Panc1 (cell line): Measurements from ENCODE around the gene NT5M. TPM values are rescaled to one million over a fixed set of nuclear protein-coding genes. Genes with fewer than 3 reads are reported as not detected.

Source experiments
- ATAC-seq: fragments of 200-7000 bp; cut with Tn5 transposase; 2 replicates; pipeline ENCODE4 v1.9.1; 2020; ENCODE audit warnings: mild to moderate bottlenecking, moderate library complexity
- BruUV-seq: library from RNA; stranded (reverse); fragments of 400-500 nt; replicated peaks from 2 replicates; lab custom pipeline; 2021; lab: Mats Ljungman, UMichigan
- CTCF ChIA-PET: fragments of 300-600 bp; sonication (Branson Sonifier 250); formaldehyde crosslinking; loops from one replicate; lab custom pipeline; 2022; ENCODE audit warnings: antibody characterized with exemption; lab: Charles Lee
- POLR2A ChIA-PET: fragments of 300-600 bp; sonication (Branson Sonifier 250); formaldehyde crosslinking; loops from one replicate; lab custom pipeline; 2022; ENCODE audit warnings: antibody characterized with exemption; lab: Charles Lee
- DNase-seq: peaks from one replicate; pipeline ENCODE4 v3.0.0-alpha.2; 2010; ENCODE audit warnings: low read depth, low spot score
- H3K27ac ChIP-seq: 2 replicates; pipeline ENCODE4 v1.5.1; 2011; ENCODE audit warnings: mild to moderate bottlenecking, low read length, inconsistent platforms
- H3K27me3 ChIP-seq: fragments of 200-500 bp; sonication (Bioruptor generic); 2 replicates; pipeline ENCODE4 v1.6.0; 2014; ENCODE audit warnings: low read length, inconsistent platforms; ENCODE audit not compliant: control insufficient read depth, insufficient read depth
- H3K36me3 ChIP-seq: fragments of 200-500 bp; sonication (Bioruptor generic); 2 replicates; pipeline ENCODE4 v1.5.1; 2014; ENCODE audit warnings: inconsistent platforms, mild to moderate bottlenecking, low read length, moderate library complexity; ENCODE audit not compliant: control insufficient read depth, insufficient read depth
- H3K4me1 ChIP-seq: 2 replicates; pipeline ENCODE4 v1.5.1; 2011; ENCODE audit warnings: inconsistent platforms, mild to moderate bottlenecking, low read length, moderate library complexity; ENCODE audit not compliant: control insufficient read depth, insufficient read depth
- H3K4me3 ChIP-seq, 2 experiments: 2 replicates each; pipeline ENCODE4 v1.5.1; 2011 to 2012; ENCODE audit warnings: low read depth in 2 of 2, low read length in 2 of 2, mild to moderate bottlenecking in 2 of 2, inconsistent platforms in 1 of 2, moderate library complexity in 1 of 2
- H3K9me3 ChIP-seq: fragments of 200-500 bp; sonication (Bioruptor generic); 2 replicates; pipeline ENCODE4 v1.5.1; 2014; ENCODE audit warnings: low read depth, mild to moderate bottlenecking, inconsistent platforms, low read length, moderate library complexity; ENCODE audit not compliant: control insufficient read depth, insufficient read depth
- POLR2AphosphoS5 ChIP-seq: IDR thresholded peaks from 2 replicates; pipeline ENCODE4 v1.6.1; 2012; ENCODE audit warnings: mild to moderate bottlenecking, low read depth, low read length, moderate library complexity
- SIN3A ChIP-seq: IDR thresholded peaks from 2 replicates; pipeline ENCODE4 v1.6.1; 2012; ENCODE audit warnings: low read depth, mild to moderate bottlenecking, low read length, moderate library complexity, borderline replicate concordance; ENCODE audit not compliant: insufficient read depth
- TCF7L2 ChIP-seq: IDR thresholded peaks from 2 replicates; pipeline ENCODE4 v1.6.1; 2011; ENCODE audit warnings: mild to moderate bottlenecking, low read depth, low read length, inconsistent platforms
- in situ Hi-C: cut with HindIII; loops from 2 replicates; pipeline ENCODE4 v1.10.0; 2016; ENCODE audit warnings: low sequenced_read_pairs, low pct_unique_long_range_greater_than_20kb
- intact Hi-C: fragments of 100-400 bp; cut with micrococcal nuclease; formaldehyde crosslinking; loops from one replicate; pipeline ENCODE4 v1.10.0; 2022; ENCODE audit not compliant: unreplicated experiment
- total RNA-seq: library from RNA; stranded (reverse); gene quantifications from one replicate; pipeline ENCODE4 v1.2.1, GENCODE V29; 2021; ENCODE audit not compliant: unreplicated experiment
- TF ChIP-seq, protein P1 (sequence below): fragments of 450-650 bp; IDR thresholded peaks from 2 replicates; pipeline ENCODE4 v1.5.1; 2017; ENCODE audit warnings: mild to moderate bottlenecking
- TF ChIP-seq, protein P2 (sequence below), 2 experiments: IDR thresholded peaks; 2 replicates each; pipeline ENCODE4 v1.6.1; 2011 to 2012; ENCODE audit warnings: low read depth in 2 of 2, control low read depth in 1 of 2, low read length in 1 of 2, mild to moderate bottlenecking in 1 of 2, moderate library complexity in 1 of 2; ENCODE audit not compliant: insufficient read depth in 1 of 2

The NT5M gene
- total RNA-seq, 1 experiment from 2014 or later: 3.1 TPM

DNA sequence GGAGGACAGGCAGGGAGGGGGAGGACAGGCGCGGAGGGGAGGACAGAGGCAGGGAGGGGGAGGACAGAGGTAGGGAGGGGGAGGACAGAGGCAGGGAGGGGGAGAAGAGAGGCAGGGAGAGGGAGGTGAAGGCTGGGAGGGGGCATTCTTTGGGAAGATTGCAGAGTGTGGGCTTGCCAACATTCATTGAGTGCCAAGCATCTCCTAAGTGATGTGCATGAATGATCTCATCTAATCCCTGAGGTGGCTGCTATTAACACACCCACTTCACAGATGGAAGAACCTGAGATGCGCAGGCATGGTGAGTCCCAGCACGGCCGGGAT lies 58.3 kb downstream of the NT5M start:
- in situ Hi-C loops: no loop called here
- BruUV-seq: no TSS peak
- Histone ChIP-seq H3K4me3 (no peak overlapping the region), H3K9me3 (peaks cover 3% of the 10 kb centered on the region; the same call in 1 of the 2 replicates), H3K36me3 (no peaks in the 10 kb centered on the region), H3K4me1 (no peaks in the 10 kb centered on the region), H3K27me3 (no peaks in the 10 kb centered on the region), H3K27ac (no peak overlapping the region)
- CTCF ChIA-PET: no interaction called here
- TF ChIP-seq SIN3A (no peak), POLR2AphosphoS5 (no peak), TCF7L2 (no peak)
- TF ChIP-seq, protein P1, sequence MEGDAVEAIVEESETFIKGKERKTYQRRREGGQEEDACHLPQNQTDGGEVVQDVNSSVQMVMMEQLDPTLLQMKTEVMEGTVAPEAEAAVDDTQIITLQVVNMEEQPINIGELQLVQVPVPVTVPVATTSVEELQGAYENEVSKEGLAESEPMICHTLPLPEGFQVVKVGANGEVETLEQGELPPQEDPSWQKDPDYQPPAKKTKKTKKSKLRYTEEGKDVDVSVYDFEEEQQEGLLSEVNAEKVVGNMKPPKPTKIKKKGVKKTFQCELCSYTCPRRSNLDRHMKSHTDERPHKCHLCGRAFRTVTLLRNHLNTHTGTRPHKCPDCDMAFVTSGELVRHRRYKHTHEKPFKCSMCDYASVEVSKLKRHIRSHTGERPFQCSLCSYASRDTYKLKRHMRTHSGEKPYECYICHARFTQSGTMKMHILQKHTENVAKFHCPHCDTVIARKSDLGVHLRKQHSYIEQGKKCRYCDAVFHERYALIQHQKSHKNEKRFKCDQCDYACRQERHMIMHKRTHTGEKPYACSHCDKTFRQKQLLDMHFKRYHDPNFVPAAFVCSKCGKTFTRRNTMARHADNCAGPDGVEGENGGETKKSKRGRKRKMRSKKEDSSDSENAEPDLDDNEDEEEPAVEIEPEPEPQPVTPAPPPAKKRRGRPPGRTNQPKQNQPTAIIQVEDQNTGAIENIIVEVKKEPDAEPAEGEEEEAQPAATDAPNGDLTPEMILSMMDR: no peak
- TF ChIP-seq, protein P2, sequence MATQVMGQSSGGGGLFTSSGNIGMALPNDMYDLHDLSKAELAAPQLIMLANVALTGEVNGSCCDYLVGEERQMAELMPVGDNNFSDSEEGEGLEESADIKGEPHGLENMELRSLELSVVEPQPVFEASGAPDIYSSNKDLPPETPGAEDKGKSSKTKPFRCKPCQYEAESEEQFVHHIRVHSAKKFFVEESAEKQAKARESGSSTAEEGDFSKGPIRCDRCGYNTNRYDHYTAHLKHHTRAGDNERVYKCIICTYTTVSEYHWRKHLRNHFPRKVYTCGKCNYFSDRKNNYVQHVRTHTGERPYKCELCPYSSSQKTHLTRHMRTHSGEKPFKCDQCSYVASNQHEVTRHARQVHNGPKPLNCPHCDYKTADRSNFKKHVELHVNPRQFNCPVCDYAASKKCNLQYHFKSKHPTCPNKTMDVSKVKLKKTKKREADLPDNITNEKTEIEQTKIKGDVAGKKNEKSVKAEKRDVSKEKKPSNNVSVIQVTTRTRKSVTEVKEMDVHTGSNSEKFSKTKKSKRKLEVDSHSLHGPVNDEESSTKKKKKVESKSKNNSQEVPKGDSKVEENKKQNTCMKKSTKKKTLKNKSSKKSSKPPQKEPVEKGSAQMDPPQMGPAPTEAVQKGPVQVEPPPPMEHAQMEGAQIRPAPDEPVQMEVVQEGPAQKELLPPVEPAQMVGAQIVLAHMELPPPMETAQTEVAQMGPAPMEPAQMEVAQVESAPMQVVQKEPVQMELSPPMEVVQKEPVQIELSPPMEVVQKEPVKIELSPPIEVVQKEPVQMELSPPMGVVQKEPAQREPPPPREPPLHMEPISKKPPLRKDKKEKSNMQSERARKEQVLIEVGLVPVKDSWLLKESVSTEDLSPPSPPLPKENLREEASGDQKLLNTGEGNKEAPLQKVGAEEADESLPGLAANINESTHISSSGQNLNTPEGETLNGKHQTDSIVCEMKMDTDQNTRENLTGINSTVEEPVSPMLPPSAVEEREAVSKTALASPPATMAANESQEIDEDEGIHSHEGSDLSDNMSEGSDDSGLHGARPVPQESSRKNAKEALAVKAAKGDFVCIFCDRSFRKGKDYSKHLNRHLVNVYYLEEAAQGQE (IDR thresholded peaks at IDR 0.05; ENCODE audit: insufficient read depth in 1 of 2, low read depth in 2 of 2, low read length in 1 of 2): no peak
- POLR2A ChIA-PET: no interaction called here
- no peak for DNase-seq
- intact Hi-C loops: no loop called here
- ATAC-seq: no peak

DNA sequence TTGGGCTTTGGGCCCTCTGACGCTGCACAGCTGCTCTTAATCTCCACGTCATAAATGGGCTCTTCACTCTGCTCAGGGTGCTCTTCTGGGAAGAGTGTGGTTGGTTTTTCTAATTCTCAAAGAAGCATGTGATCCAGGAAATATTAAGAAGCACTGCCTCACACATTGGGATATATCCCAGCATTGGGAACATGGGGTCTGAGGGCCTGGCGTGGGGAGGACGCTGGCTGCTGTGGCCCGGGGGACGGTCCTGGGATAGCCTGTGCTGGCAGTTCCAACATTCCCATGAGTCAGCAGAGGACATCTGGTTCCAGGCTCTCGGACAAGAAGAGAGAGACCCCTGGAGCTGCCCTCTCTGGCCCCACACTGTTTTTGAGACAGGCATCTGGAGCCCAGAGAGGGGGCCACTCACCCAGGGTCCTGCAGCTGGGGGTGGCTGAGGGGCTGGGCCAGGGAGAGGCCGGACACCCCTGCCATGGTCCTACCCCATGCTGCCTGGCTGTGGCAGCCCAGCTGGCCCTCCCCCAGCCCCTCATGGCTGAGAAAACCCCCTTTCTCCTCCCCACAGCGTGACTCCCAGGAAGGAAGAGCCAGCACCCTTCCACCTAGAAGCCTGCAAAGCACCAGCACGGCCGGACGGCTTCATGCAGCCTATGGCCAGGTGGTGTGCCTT lies 58.8 kb downstream of the NT5M start:
- H3K27ac ChIP-seq: no peak overlapping the region
- intact Hi-C loops: no loop called here
- no peaks in the 10 kb centered on the region for H3K4me1 ChIP-seq
- ChIA-PET CTCF (no interaction called here), POLR2A (no interaction called here)
- no peaks in the 10 kb centered on the region for H3K27me3 ChIP-seq
- no peak overlapping the region for H3K4me3 ChIP-seq
- H3K9me3 ChIP-seq: peaks cover 3% of the 10 kb centered on the region; the same call in 1 of the 2 replicates
- no peaks in the 10 kb centered on the region for H3K36me3 ChIP-seq
- ATAC-seq: peak; percentile 42; the same call in 1 of the 2 replicates
- in situ Hi-C loops: no loop called here
- no TSS peak for BruUV-seq
- no peak for DNase-seq
- TF ChIP-seq, protein P1: no peak
- TF ChIP-seq POLR2AphosphoS5 (no peak), TCF7L2 (no peak), SIN3A (no peak)
- TF ChIP-seq, protein P2 (IDR thresholded peaks at IDR 0.05; ENCODE audit: insufficient read depth in 1 of 2, low read depth in 2 of 2, low read length in 1 of 2): no peak
